ENCODE measurements around the gene SRPX. TPM values are rescaled to one million over a fixed set of nuclear protein-coding genes. Genes with fewer than 3 reads are reported as not detected.

Gene SRPX
- total RNA-seq, 2 donors from 2014 or later: 8.6 to 21.6 TPM

- intact Hi-C loops (cut with DNase I): no loop called here
- TF ChIP-seq POLR2AphosphoS5 (IDR thresholded peaks at IDR 0.05): no peak
- TF ChIP-seq CTCF (IDR thresholded peaks at IDR 0.05): no peak
- no peak for TF ChIP-seq POLR2A (IDR thresholded peaks at IDR 0.05)
- no peaks in the 10 kb centered on the region for H3K27me3 ChIP-seq (replicated peaks; ENCODE audit: insufficient read depth)
- H3K9me3 ChIP-seq: no peaks in the 10 kb centered on the region
- no peak overlapping the region for H3K27ac ChIP-seq
- H3K4me3 ChIP-seq: no peak overlapping the region
- WGBS: 96% methylated on average over 5 of the region's 5 CpGs
- H3K36me3 ChIP-seq: no peaks in the 10 kb centered on the region
- no peak for DNase-seq (ENCODE audit: low spot score)
- no peaks in the 10 kb centered on the region for H3K4me1 ChIP-seq (replicated peaks)
Measured at GRCh38 chrX:38103857-38104812, 116.5 kb downstream of the SRPX start.

DNA sequence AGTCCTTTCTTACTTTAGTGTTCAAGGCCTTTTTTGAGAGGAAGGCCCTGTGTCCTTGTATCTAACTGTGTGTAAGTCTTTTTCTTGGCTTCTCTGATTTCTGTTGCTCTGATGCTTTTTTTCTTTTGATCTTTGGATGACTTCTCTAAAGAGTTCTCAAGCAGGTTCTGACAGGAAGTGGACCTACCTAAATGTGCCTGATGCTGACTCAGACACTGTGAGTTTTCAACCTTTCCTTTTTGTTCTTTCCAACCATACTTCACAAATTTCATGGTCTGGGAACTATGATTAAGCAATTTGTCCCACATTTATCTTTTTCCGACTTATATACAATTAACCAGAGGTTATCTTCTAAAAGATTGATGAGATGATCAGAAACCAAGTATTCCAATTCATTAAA is 117.8 kb downstream of the SRPX start:
- WGBS: 100% methylated on average over 1 of the region's 1 CpG
- TF ChIP-seq CTCF (IDR thresholded peaks at IDR 0.05) (no peak), POLR2A (IDR thresholded peaks at IDR 0.05) (no peak), POLR2AphosphoS5 (IDR thresholded peaks at IDR 0.05) (no peak)
- no peak overlapping the region for H3K27ac ChIP-seq
- no peaks in the 10 kb centered on the region for H3K4me1 ChIP-seq (replicated peaks)
- no peaks in the 10 kb centered on the region for H3K36me3 ChIP-seq
- intact Hi-C loops (cut with DNase I): no loop called here
- H3K27me3 ChIP-seq (replicated peaks; ENCODE audit: insufficient read depth): no peaks in the 10 kb centered on the region
- H3K4me3 ChIP-seq: no peak overlapping the region
- H3K9me3 ChIP-seq: no peaks in the 10 kb centered on the region
- DNase-seq (ENCODE audit: low spot score): no peak

- H3K9me3 ChIP-seq: no peaks in the 10 kb centered on the region
- no peaks in the 10 kb centered on the region for H3K27me3 ChIP-seq (replicated peaks; ENCODE audit: insufficient read depth)
- no peak overlapping the region for H3K27ac ChIP-seq
- no peak overlapping the region for H3K4me3 ChIP-seq
- no peak for TF ChIP-seq CTCF (IDR thresholded peaks at IDR 0.05)
- TF ChIP-seq POLR2AphosphoS5 (IDR thresholded peaks at IDR 0.05): no peak
- TF ChIP-seq POLR2A (IDR thresholded peaks at IDR 0.05): no peak
- H3K36me3 ChIP-seq: no peaks in the 10 kb centered on the region
- intact Hi-C loops (cut with DNase I): no loop called here
- no peaks in the 10 kb centered on the region for H3K4me1 ChIP-seq (replicated peaks)
- no peak for DNase-seq (ENCODE audit: low spot score)
- 90% methylated on average over 2 of the region's 2 CpGs for WGBS
Measured at GRCh38 chrX:38102240-38102639, 118.4 kb downstream of the SRPX start.

GRCh38 chrX:38099688-38100087 is 121.0 kb downstream of the SRPX start:
- H3K4me3 ChIP-seq: no peak overlapping the region
- H3K36me3 ChIP-seq: no peaks in the 10 kb centered on the region
- H3K9me3 ChIP-seq: no peaks in the 10 kb centered on the region
- no peak for DNase-seq (ENCODE audit: low spot score)
- intact Hi-C loops (cut with DNase I): no loop called here
- no peak overlapping the region for H3K27ac ChIP-seq
- no peaks in the 10 kb centered on the region for H3K27me3 ChIP-seq (replicated peaks; ENCODE audit: insufficient read depth)
- no peaks in the 10 kb centered on the region for H3K4me1 ChIP-seq (replicated peaks)
- TF ChIP-seq POLR2A (IDR thresholded peaks at IDR 0.05): no peak
- TF ChIP-seq POLR2AphosphoS5 (IDR thresholded peaks at IDR 0.05): no peak
- TF ChIP-seq CTCF (IDR thresholded peaks at IDR 0.05): no peak

Other genes starting within 250 kb of the SRPX start
- gene SYTL5, start 214.3 kb downstream of the SRPX start, total RNA-seq: 1 to 10 TPM; 2.1 to 2.9 TPM
- 10 to 100 TPM; 12.1 to 12.9 TPM for gene RPGR, start 106.6 kb upstream of the SRPX start, total RNA-seq
- under 1 TPM in 1 of 2 donors, not detected in 1; 0.34 TPM for gene OTC, start 131.7 kb upstream of the SRPX start, total RNA-seq

All from prostate gland (tissue), 2 donors.